ENCODE data around the gene ATP8A2.

DNA sequence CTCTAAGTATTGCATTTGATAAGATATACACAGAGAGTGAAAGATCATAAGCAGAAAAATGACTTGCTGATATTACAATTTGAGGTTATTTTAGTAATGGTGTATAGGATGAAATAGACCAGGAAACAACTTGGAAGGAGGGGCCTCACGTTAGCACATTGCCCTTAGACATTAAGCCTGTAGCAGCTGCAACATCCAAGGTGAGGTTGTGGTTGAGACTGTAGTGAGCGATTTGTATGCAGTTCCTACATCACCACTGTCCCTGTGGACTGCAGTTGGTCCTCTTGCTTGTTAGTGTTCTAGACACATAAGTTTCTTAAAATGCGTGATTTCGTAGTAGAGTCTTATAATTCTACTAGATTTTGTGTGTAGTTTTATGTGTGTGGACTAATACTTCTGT is 311.3 kb downstream of the ATP8A2 start:
- no peak for TF ChIP-seq POLR2AphosphoS5 (IDR thresholded peaks at IDR 0.05; ENCODE audit: low read depth, low read length)
- TF ChIP-seq SIN3A (IDR thresholded peaks at IDR 0.05; ENCODE audit: borderline replicate concordance, insufficient read depth, low read length), result no peak
- TF ChIP-seq, protein P1, sequence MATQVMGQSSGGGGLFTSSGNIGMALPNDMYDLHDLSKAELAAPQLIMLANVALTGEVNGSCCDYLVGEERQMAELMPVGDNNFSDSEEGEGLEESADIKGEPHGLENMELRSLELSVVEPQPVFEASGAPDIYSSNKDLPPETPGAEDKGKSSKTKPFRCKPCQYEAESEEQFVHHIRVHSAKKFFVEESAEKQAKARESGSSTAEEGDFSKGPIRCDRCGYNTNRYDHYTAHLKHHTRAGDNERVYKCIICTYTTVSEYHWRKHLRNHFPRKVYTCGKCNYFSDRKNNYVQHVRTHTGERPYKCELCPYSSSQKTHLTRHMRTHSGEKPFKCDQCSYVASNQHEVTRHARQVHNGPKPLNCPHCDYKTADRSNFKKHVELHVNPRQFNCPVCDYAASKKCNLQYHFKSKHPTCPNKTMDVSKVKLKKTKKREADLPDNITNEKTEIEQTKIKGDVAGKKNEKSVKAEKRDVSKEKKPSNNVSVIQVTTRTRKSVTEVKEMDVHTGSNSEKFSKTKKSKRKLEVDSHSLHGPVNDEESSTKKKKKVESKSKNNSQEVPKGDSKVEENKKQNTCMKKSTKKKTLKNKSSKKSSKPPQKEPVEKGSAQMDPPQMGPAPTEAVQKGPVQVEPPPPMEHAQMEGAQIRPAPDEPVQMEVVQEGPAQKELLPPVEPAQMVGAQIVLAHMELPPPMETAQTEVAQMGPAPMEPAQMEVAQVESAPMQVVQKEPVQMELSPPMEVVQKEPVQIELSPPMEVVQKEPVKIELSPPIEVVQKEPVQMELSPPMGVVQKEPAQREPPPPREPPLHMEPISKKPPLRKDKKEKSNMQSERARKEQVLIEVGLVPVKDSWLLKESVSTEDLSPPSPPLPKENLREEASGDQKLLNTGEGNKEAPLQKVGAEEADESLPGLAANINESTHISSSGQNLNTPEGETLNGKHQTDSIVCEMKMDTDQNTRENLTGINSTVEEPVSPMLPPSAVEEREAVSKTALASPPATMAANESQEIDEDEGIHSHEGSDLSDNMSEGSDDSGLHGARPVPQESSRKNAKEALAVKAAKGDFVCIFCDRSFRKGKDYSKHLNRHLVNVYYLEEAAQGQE (IDR thresholded peaks at IDR 0.05; ENCODE audit: insufficient read depth in 1 of 2, low read depth in 2 of 2, low read length in 2 of 2), result no peak
- no peak for TF ChIP-seq TAF1 (IDR thresholded peaks at IDR 0.05; ENCODE audit: borderline replicate concordance, insufficient read depth, low read length)
- TF ChIP-seq FOXP2 (optimal IDR thresholded peaks at IDR 0.05; ENCODE audit: borderline replicate concordance, extremely low read depth, extremely low read length, insufficient read depth), result no peak

Data from PFSK-1 (cell line).